Keratinocyte (primary cell): ENCODE results near the gene CKAP2L. TPM values are rescaled to one million over a fixed set of nuclear protein-coding genes. Genes with fewer than 3 reads are reported as not detected.

Experiments
- DNase-seq: peaks from one replicate; pipeline ENCODE4 v3.0.0-alpha.2; 2011; ENCODE audit warnings: low read depth, missing footprints, low spot score
- FAIRE-seq: peaks from 2 replicates; lab custom pipeline; 2011; peaks lifted over from hg19 to GRCh38; lab: Jason Lieb, UNC
- H2AFZ ChIP-seq: 2 replicates; pipeline ENCODE4 v1.6.0; 2012; ENCODE audit warnings: low read length, control low read depth, inconsistent platforms; ENCODE audit not compliant: control insufficient read depth
- H3K27ac ChIP-seq: 2 replicates; pipeline ENCODE4 v1.5.1; 2011; ENCODE audit warnings: low read length; ENCODE audit not compliant: control insufficient read depth, insufficient read depth
- H3K27me3 ChIP-seq: 3 replicates; pipeline ENCODE4 v1.6.0; 2011; ENCODE audit warnings: low read length; ENCODE audit not compliant: control insufficient read depth, insufficient read depth; ENCODE audit errors: extremely low read depth
- H3K36me3 ChIP-seq, 2 experiments: 2 replicates in 1 of 2; 3 replicates in 1 of 2; pipeline ENCODE4 v1.5.1; 2011; ENCODE audit warnings: low read length in 2 of 2, mild to moderate bottlenecking in 1 of 2; ENCODE audit not compliant: control insufficient read depth in 2 of 2, insufficient read depth in 2 of 2; ENCODE audit errors: extremely low read depth in 1 of 2
- H3K4me1 ChIP-seq: 3 replicates; pipeline ENCODE4 v1.5.1; 2011; ENCODE audit warnings: low read length; ENCODE audit not compliant: control insufficient read depth, insufficient read depth; ENCODE audit errors: extremely low read depth
- H3K4me2 ChIP-seq: 3 replicates; pipeline ENCODE4 v1.6.0; 2011; ENCODE audit warnings: low read depth, low read length; ENCODE audit not compliant: control insufficient read depth, insufficient read depth; ENCODE audit errors: extremely low read depth
- H3K4me3 ChIP-seq, 3 experiments: fragments of 200-600 bp in 1 of 3; sonication (generic) in 1 of 3; 2 replicates in 2 of 3; 3 replicates in 1 of 3; pipeline ENCODE4 v1.5.1; 2011 to 2016; ENCODE audit warnings: low read length in 3 of 3, mild to moderate bottlenecking in 3 of 3, control low read depth in 2 of 3, inconsistent platforms in 1 of 3, low read depth in 1 of 3, mixed read lengths in 1 of 3, mixed run types in 1 of 3, moderate library complexity in 1 of 3; ENCODE audit not compliant: control insufficient read depth in 2 of 3, insufficient read depth in 2 of 3; ENCODE audit errors: extremely low read depth in 1 of 3
- H3K79me2 ChIP-seq: 2 replicates; pipeline ENCODE4 v1.6.0; 2012; ENCODE audit warnings: low read length; ENCODE audit not compliant: control insufficient read depth, insufficient read depth
- H3K9ac ChIP-seq: 3 replicates; pipeline ENCODE4 v1.6.0; 2011; ENCODE audit warnings: low read length; ENCODE audit not compliant: control insufficient read depth, insufficient read depth; ENCODE audit errors: extremely low read depth
- H3K9me1 ChIP-seq: 3 replicates; pipeline ENCODE4 v1.6.0; 2011; ENCODE audit warnings: low read length; ENCODE audit not compliant: control insufficient read depth, insufficient read depth; ENCODE audit errors: extremely low read depth
- H3K9me3 ChIP-seq: 2 replicates; pipeline ENCODE4 v1.5.1; 2012; ENCODE audit warnings: low read depth, low read length; ENCODE audit not compliant: control insufficient read depth
- H4K20me1 ChIP-seq: 3 replicates; pipeline ENCODE4 v1.6.0; 2011; ENCODE audit warnings: low read length; ENCODE audit not compliant: control insufficient read depth, insufficient read depth; ENCODE audit errors: extremely low read depth
- CTCF ChIP-seq, 3 experiments: IDR thresholded peaks in 1 of 3; conservative IDR thresholded peaks in 1 of 3; optimal IDR thresholded peaks in 1 of 3; 2 replicates in 2 of 3; 3 replicates in 1 of 3; pipeline versions ENCODE3 to v1.5.1; 2011; ENCODE audit warnings: low read length in 3 of 3, mild to moderate bottlenecking in 3 of 3, moderate library complexity in 2 of 3, control low read depth in 1 of 3, inconsistent platforms in 1 of 3; ENCODE audit not compliant: insufficient read depth in 2 of 3; ENCODE audit errors: extremely low read depth in 1 of 3
- EZH2 ChIP-seq: IDR thresholded peaks from one replicate; pipeline ENCODE4 v1.6.1; 2012; ENCODE audit warnings: inconsistent platforms, mild to moderate bottlenecking, low read length, moderate library complexity
- dilution Hi-C: fragments of 300-500 bp; cut with MboI; formaldehyde crosslinking; loops from one replicate; pipeline ENCODE4 v1.7.0; 2020; ENCODE audit warnings: low sequenced_read_pairs; ENCODE audit not compliant: extremely low pct_ligation_motif_present
- polyA plus RNA-seq, 5 experiments: library from polyadenylated mRNA; depleted of rRNA in 3 of 5; stranded (reverse) in 3 of 5; stranded (forward) in 1 of 5; unstranded in 1 of 5; fragments of >200 nt; gene quantifications; 1 replicate in 1 of 5; 2 replicates in 3 of 5; 3 replicates in 1 of 5; pipeline versions ENCODE4 v1.2.1 to v1.2.3, GENCODE V29; 2011 to 2012; ENCODE audit warnings: missing spikeins in 2 of 5, low read depth in 1 of 5, low replicate concordance in 1 of 5

The CKAP2L gene
- polyA plus RNA-seq, 1 donor (not counting 4 experiments of a cell fraction or from before 2014, with no cell fraction given): 10.9 TPM

GRCh38 chr2:112692495-112692911 is 71.9 kb downstream of the CKAP2L start:
- no peaks in the 10 kb centered on the region for H3K9me3 ChIP-seq
- H3K4me2 ChIP-seq: peak overlapping the region; percentile 99
- FAIRE-seq: peak; percentile 99
- peak overlapping the region; percentile 84 for H3K9ac ChIP-seq
- dilution Hi-C loops: no loop called here
- H3K9me1 ChIP-seq: no peaks in the 10 kb centered on the region
- H3K36me3 ChIP-seq: no peaks in the 10 kb centered on the region
- DNase-seq: peak; percentile 99
- no peak for TF ChIP-seq CTCF (optimal IDR thresholded peaks at IDR 0.05 in 1 of 3, IDR thresholded peaks at IDR 0.05 in 1 of 3, conservative IDR thresholded peaks at IDR 0.05 in 1 of 3; ENCODE audit: extremely low read depth in 1 of 3, insufficient read depth in 2 of 3, low read length in 3 of 3)
- no peak for TF ChIP-seq EZH2
- no peaks in the 10 kb centered on the region for H3K27me3 ChIP-seq
- H2AFZ ChIP-seq: peak overlapping the region; percentile 82
- H3K4me3 ChIP-seq: peak overlapping the region in 2 of 3 experiments; percentile 59 to 75
- no peaks in the 10 kb centered on the region for H3K79me2 ChIP-seq
- peaks cover 32% of the 10 kb centered on the region for H3K4me1 ChIP-seq
- H3K27ac ChIP-seq: peak overlapping the region; percentile 95
- H4K20me1 ChIP-seq: no peaks in the 10 kb centered on the region

DNA sequence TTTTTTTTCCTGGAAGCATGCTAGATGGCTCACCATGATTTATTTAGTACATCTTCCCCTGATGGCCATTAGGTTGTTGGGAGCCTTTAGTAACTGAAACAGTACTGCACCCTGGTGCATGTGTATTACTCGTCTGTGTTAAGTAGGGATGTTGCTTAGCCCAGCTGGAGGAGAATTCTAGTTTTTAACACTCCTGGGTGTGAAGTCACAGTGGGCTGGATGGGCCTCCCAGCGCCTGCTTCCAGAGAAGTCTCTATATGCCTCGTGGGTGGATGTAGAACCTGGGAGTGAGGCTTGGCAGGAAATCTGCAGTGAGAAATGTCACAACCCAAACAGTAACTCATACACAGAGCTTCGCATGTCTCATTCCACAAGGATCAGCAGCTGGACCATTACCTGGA is 72.5 kb downstream of the CKAP2L start:
- Histone ChIP-seq H4K20me1 (no peaks in the 10 kb centered on the region), H3K9me1 (no peaks in the 10 kb centered on the region), H3K79me2 (no peaks in the 10 kb centered on the region), H2AFZ (no peak overlapping the region), H3K36me3 (no peaks in the 10 kb centered on the region), H3K9me3 (no peaks in the 10 kb centered on the region), H3K4me3 (no peak overlapping the region), H3K4me1 (peaks cover 32% of the 10 kb centered on the region), H3K9ac (peak overlapping the region; percentile 51), H3K4me2 (peak overlapping the region; percentile 99), H3K27me3 (no peaks in the 10 kb centered on the region), H3K27ac (peak overlapping the region; percentile 95)
- FAIRE-seq (no peak), DNase-seq (no peak)
- dilution Hi-C loops: no loop called here
- TF ChIP-seq EZH2 (no peak), CTCF (optimal IDR thresholded peaks at IDR 0.05 in 1 of 3, IDR thresholded peaks at IDR 0.05 in 1 of 3, conservative IDR thresholded peaks at IDR 0.05 in 1 of 3; ENCODE audit: extremely low read depth in 1 of 3, insufficient read depth in 2 of 3, low read length in 3 of 3) (no peak)
